ENCODE measurements around the gene SPACA4.

Gene SPACA4

GRCh38 chr19:48616041-48616436 lies 9.5 kb downstream of the SPACA4 start:
- Histone ChIP-seq H3K27me3 (ENCODE audit: insufficient read depth, low read length, poor library complexity, severe bottlenecking) (peaks cover 8% of the 10 kb centered on the region), H3K9me2 (replicated peaks; ENCODE audit: low read depth, low read length) (no peaks in the 10 kb centered on the region), H2AFZ (ENCODE audit: low read length) (no peak overlapping the region), H3K36me3 (ENCODE audit: insufficient read depth, low read length) (peaks cover 36% of the 10 kb centered on the region; the same call in 1 of the 2 replicates), H3F3A (ENCODE audit: low read depth) (no peaks in the 10 kb centered on the region), H3K4me3 (ENCODE audit: low read length, poor library complexity, severe bottlenecking) (peak overlapping the region; percentile 100), H3K9ac (ENCODE audit: low read depth, low read length, poor library complexity, severe bottlenecking) (peak overlapping the region; percentile 100), H3K4me1 (ENCODE audit: insufficient read depth, low read length, poor library complexity, severe bottlenecking) (peaks cover 27% of the 10 kb centered on the region), H4K20me1 (ENCODE audit: insufficient read depth, low read length, poor library complexity, severe bottlenecking) (peaks cover 44% of the 10 kb centered on the region), H3K4me2 (ENCODE audit: low read depth, low read length, poor library complexity, severe bottlenecking) (peak overlapping the region; percentile 98), H3K79me2 (ENCODE audit: insufficient read depth, low read length) (peaks cover 54% of the 10 kb centered on the region), H3K9me3 (ENCODE audit: insufficient read depth, low read depth, low read length) (no peaks in the 10 kb centered on the region)
- TF ChIP-seq EZH2phosphoT487 (IDR thresholded peaks at IDR 0.05; ENCODE audit: borderline replicate concordance) (no peak), CTCF (conservative IDR thresholded peaks at IDR 0.05; ENCODE audit: low read length) (no peak)

GRCh38 chr19:48616491-48617056 lies 10.0 kb downstream of the SPACA4 start:
- peaks cover 36% of the 10 kb centered on the region; the same call in 1 of the 2 replicates for H3K36me3 ChIP-seq (ENCODE audit: insufficient read depth, low read length)
- H3F3A ChIP-seq (ENCODE audit: low read depth), result no peaks in the 10 kb centered on the region
- no peaks in the 10 kb centered on the region for H3K9me3 ChIP-seq (ENCODE audit: insufficient read depth, low read depth, low read length)
- TF ChIP-seq CTCF (conservative IDR thresholded peaks at IDR 0.05; ENCODE audit: low read length) (no peak), EZH2phosphoT487 (IDR thresholded peaks at IDR 0.05; ENCODE audit: borderline replicate concordance) (no peak)
- H3K79me2 ChIP-seq (ENCODE audit: insufficient read depth, low read length), result peaks cover 59% of the 10 kb centered on the region
- H3K4me2 ChIP-seq (ENCODE audit: low read depth, low read length, poor library complexity, severe bottlenecking), result peak overlapping the region; percentile 98
- H3K9me2 ChIP-seq (replicated peaks; ENCODE audit: low read depth, low read length), result no peaks in the 10 kb centered on the region
- peak overlapping the region; percentile 100 for H3K4me3 ChIP-seq (ENCODE audit: low read length, poor library complexity, severe bottlenecking)
- H3K27me3 ChIP-seq (ENCODE audit: insufficient read depth, low read length, poor library complexity, severe bottlenecking), result peaks cover 8% of the 10 kb centered on the region
- peaks cover 44% of the 10 kb centered on the region for H4K20me1 ChIP-seq (ENCODE audit: insufficient read depth, low read length, poor library complexity, severe bottlenecking)
- peaks cover 27% of the 10 kb centered on the region for H3K4me1 ChIP-seq (ENCODE audit: insufficient read depth, low read length, poor library complexity, severe bottlenecking)
- H3K9ac ChIP-seq (ENCODE audit: low read depth, low read length, poor library complexity, severe bottlenecking), result peak overlapping the region; percentile 100
- H2AFZ ChIP-seq (ENCODE audit: low read length), result no peak overlapping the region

GRCh38 chr19:48617146-48617937 lies 10.8 kb downstream of the SPACA4 start:
- Histone ChIP-seq H3K9ac (ENCODE audit: low read depth, low read length, poor library complexity, severe bottlenecking) (peak overlapping the region; percentile 100), H3K27me3 (ENCODE audit: insufficient read depth, low read length, poor library complexity, severe bottlenecking) (peaks cover 8% of the 10 kb centered on the region), H4K20me1 (ENCODE audit: insufficient read depth, low read length, poor library complexity, severe bottlenecking) (peaks cover 44% of the 10 kb centered on the region), H3K9me3 (ENCODE audit: insufficient read depth, low read depth, low read length) (no peaks in the 10 kb centered on the region), H3K9me2 (replicated peaks; ENCODE audit: low read depth, low read length) (no peaks in the 10 kb centered on the region), H3K4me1 (ENCODE audit: insufficient read depth, low read length, poor library complexity, severe bottlenecking) (peaks cover 27% of the 10 kb centered on the region), H3K79me2 (ENCODE audit: insufficient read depth, low read length) (peaks cover 62% of the 10 kb centered on the region), H3K36me3 (ENCODE audit: insufficient read depth, low read length) (peaks cover 36% of the 10 kb centered on the region; the same call in 1 of the 2 replicates), H3K4me2 (ENCODE audit: low read depth, low read length, poor library complexity, severe bottlenecking) (peak overlapping the region; percentile 98), H3F3A (ENCODE audit: low read depth) (no peaks in the 10 kb centered on the region), H2AFZ (ENCODE audit: low read length) (no peak overlapping the region), H3K4me3 (ENCODE audit: low read length, poor library complexity, severe bottlenecking) (peak overlapping the region; percentile 100)
- TF ChIP-seq CTCF (conservative IDR thresholded peaks at IDR 0.05; ENCODE audit: low read length) (no peak), EZH2phosphoT487 (IDR thresholded peaks at IDR 0.05; ENCODE audit: borderline replicate concordance) (no peak)
